ENCODE measurements around the gene PSMC3. TPM values are rescaled to one million over a fixed set of nuclear protein-coding genes. Genes with fewer than 3 reads are reported as not detected.

Gene PSMC3
- total RNA-seq, 1 experiment from 2014 or later = 179 TPM

GRCh38 chr11:47436726-47437125 is 10.5 kb upstream of the PSMC3 start:
- H4K91ac ChIP-seq (ENCODE audit: insufficient read length, low read depth, low read length) = no peak overlapping the region
- no peak overlapping the region for H2BK5ac ChIP-seq (ENCODE audit: insufficient read length, low read length)
- H3K79me1 ChIP-seq (ENCODE audit: insufficient read depth, low read depth, low read length, poor library complexity, severe bottlenecking) = no peaks in the 10 kb centered on the region
- no peaks in the 10 kb centered on the region for H3K27me3 ChIP-seq (ENCODE audit: insufficient read depth, low read length)
- H2BK15ac ChIP-seq (ENCODE audit: low read depth, low read length) = no peak overlapping the region
- H4K5ac ChIP-seq (ENCODE audit: insufficient read length, low read depth, low read length) = no peak overlapping the region
- no peak overlapping the region for H3K4ac ChIP-seq (ENCODE audit: low read depth, low read length)
- H3K4me2 ChIP-seq (ENCODE audit: insufficient read depth, insufficient read length, low read length) = no peak overlapping the region
- no peaks in the 10 kb centered on the region for H3K79me2 ChIP-seq (ENCODE audit: insufficient read depth, low read length)
- H3K14ac ChIP-seq (ENCODE audit: insufficient read depth, low read length) = no peak overlapping the region
- no peak overlapping the region for H3K23ac ChIP-seq (ENCODE audit: insufficient read length, low read depth, low read length)
- H2BK120ac ChIP-seq (ENCODE audit: low read depth, low read length, poor library complexity, severe bottlenecking) = no peak overlapping the region
- Mint-ChIP-seq H3K4me3 (no peak overlapping the region), H3K9me3 (no peaks in the 10 kb centered on the region), H3K36me3 (ENCODE audit: insufficient read depth in 1 of 3, low read depth in 3 of 3) (no peaks in the 10 kb centered on the region; a peak in 1 of 7 replicates), H3K4me1 (no peaks in the 10 kb centered on the region), H3K27me3 (ENCODE audit: low read depth) (no peaks in the 10 kb centered on the region; the same call in 1 of the 2 replicates), H3K27ac (no peak overlapping the region)
- no peak overlapping the region for H4K8ac ChIP-seq (replicated peaks; ENCODE audit: insufficient read length, low read depth, low read length)
- no peak for TF ChIP-seq CTCF (conservative IDR thresholded peaks at IDR 0.05)
- no peak overlapping the region for H3K27ac ChIP-seq (ENCODE audit: insufficient read length, low read depth, low read length)
- H2AK5ac ChIP-seq (ENCODE audit: insufficient read length, low read length) = no peak overlapping the region
- no peaks in the 10 kb centered on the region for H3K23me2 ChIP-seq (ENCODE audit: insufficient read length, low read depth, low read length, poor library complexity, severe bottlenecking)
- DNase-seq = no peak
- H4K20me1 ChIP-seq (ENCODE audit: control insufficient read depth, insufficient read depth, insufficient read length) = no peaks in the 10 kb centered on the region
- no peaks in the 10 kb centered on the region for H3K4me1 ChIP-seq (ENCODE audit: insufficient read depth, low read length)
- no peak overlapping the region for H2BK12ac ChIP-seq (ENCODE audit: insufficient read length, low read depth, low read length)
- no peak overlapping the region for H3T11ph ChIP-seq (ENCODE audit: low read length)
- H3K9me3 ChIP-seq (ENCODE audit: control insufficient read depth, low read depth, low read length) = no peaks in the 10 kb centered on the region
- H2AFZ ChIP-seq (ENCODE audit: low read length) = no peak overlapping the region
- H3K56ac ChIP-seq (ENCODE audit: insufficient read length, low read depth, low read length) = no peak overlapping the region
- no peak overlapping the region for H3K9ac ChIP-seq (ENCODE audit: extremely low read depth, insufficient read length, low read length)
- no CpG with 5 or more reads among the region's 3 CpGs for WGBS (ENCODE audit: extremely low coverage, insufficient read length, low lambda C conversion rate)
- H2BK20ac ChIP-seq (ENCODE audit: low read depth, low read length, poor library complexity, severe bottlenecking) = no peak overlapping the region
- H3K18ac ChIP-seq (ENCODE audit: insufficient read length, low read depth, low read length) = no peak overlapping the region
